ENCODE results near the gene TRIM47. TPM values are rescaled to one million over a fixed set of nuclear protein-coding genes. Genes with fewer than 3 reads are reported as not detected.

TRIM47 gene
- total and polyA plus RNA-seq, 2 of the 13 experiments (the other 11 are each of a cell fraction or from before 2014, with no cell fraction given), result 33.5 to 82.0 TPM

DNA sequence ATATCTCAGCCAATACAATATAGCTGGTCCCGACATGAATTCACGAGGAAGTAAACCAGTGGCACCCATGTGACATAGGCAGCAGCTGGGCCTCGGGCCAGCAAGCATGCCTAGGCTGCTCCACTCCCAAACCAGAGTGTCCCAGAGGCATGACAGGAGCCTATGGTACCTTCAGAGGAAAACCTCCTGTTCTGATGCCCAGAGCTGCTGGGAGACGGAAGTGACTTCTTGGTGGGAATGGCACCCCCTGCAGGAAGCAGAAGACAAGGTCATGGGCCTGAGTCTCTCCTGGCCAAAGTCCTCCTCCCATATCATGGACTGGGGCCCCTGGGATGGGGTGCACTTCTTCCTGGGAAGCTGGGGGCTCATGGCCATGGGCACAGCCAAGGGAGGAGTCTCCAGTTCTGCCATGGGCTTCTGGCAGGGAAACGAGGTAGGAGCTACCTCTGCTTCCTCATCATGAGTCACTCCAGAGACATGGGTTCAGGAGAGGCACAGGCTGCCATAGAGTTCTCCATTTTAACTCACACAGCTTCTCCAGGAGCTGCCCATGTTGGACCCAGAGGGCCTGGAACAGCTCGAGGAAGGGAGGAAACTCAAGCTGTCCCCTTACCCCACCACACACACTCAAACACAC lies 49.0 kb upstream of the TRIM47 start (continued):
- TF ChIP-seq ZBTB2 (CRISPR knock-in tag; IDR thresholded peaks at IDR 0.05; ENCODE audit: low read depth), result no peak
- TF ChIP-seq ZBTB42 (CRISPR knock-in tag; IDR thresholded peaks at IDR 0.05), result no peak
- peak; percentile 34; the same call in 1 of the 2 replicates for TF ChIP-seq ELF1 (CRISPR knock-in tag; IDR thresholded peaks at IDR 0.05)
- TF ChIP-seq SRF (IDR thresholded peaks at IDR 0.05; ENCODE audit: low read depth, low read length), result no peak
- peak; percentile 57 for TF ChIP-seq ZNF687 (CRISPR knock-in tag; IDR thresholded peaks at IDR 0.05)
- no peak for TF ChIP-seq SETDB1 (CRISPR knock-in tag; IDR thresholded peaks at IDR 0.05; ENCODE audit: borderline replicate concordance)
- no peak for TF ChIP-seq EED (CRISPR knock-in tag; IDR thresholded peaks at IDR 0.05)
- TF ChIP-seq, protein P1, sequence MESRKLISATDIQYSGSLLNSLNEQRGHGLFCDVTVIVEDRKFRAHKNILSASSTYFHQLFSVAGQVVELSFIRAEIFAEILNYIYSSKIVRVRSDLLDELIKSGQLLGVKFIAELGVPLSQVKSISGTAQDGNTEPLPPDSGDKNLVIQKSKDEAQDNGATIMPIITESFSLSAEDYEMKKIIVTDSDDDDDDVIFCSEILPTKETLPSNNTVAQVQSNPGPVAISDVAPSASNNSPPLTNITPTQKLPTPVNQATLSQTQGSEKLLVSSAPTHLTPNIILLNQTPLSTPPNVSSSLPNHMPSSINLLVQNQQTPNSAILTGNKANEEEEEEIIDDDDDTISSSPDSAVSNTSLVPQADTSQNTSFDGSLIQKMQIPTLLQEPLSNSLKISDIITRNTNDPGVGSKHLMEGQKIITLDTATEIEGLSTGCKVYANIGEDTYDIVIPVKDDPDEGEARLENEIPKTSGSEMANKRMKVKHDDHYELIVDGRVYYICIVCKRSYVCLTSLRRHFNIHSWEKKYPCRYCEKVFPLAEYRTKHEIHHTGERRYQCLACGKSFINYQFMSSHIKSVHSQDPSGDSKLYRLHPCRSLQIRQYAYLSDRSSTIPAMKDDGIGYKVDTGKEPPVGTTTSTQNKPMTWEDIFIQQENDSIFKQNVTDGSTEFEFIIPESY (CRISPR knock-in tag; IDR thresholded peaks at IDR 0.05), result 0 out of 2 replicates have a peak, but pooled peaks have one; percentile 15
- TF ChIP-seq ZMAT5 (CRISPR knock-in tag; IDR thresholded peaks at IDR 0.05; ENCODE audit: borderline replicate concordance, low read depth), result no peak
- TF ChIP-seq ATF2 (CRISPR knock-in tag; IDR thresholded peaks at IDR 0.05), result peak; percentile 61; the same call in 1 of the 2 replicates
- TF ChIP-seq ZNF782 (CRISPR knock-in tag; IDR thresholded peaks at IDR 0.05; ENCODE audit: borderline replicate concordance), result 0 out of 2 replicates have a peak, but pooled peaks have one; percentile 40
- TF ChIP-seq DNMT3B (CRISPR knock-in tag; conservative IDR thresholded peaks at IDR 0.05), result no peak
- peak; percentile 61; the same call in 1 of the 2 replicates for TF ChIP-seq ESRRA (CRISPR knock-in tag; IDR thresholded peaks at IDR 0.05; ENCODE audit: low read depth)
- peak; percentile 24; the same call in 1 of the 2 replicates for TF ChIP-seq ZNF580 (CRISPR knock-in tag; IDR thresholded peaks at IDR 0.05; ENCODE audit: borderline replicate concordance, low read depth)
- no peak for TF ChIP-seq CERS6 (CRISPR knock-in tag; IDR thresholded peaks at IDR 0.05)
- no peak for TF ChIP-seq RAD51 (IDR thresholded peaks at IDR 0.05; ENCODE audit: borderline replicate concordance)
- TF ChIP-seq SPEN (CRISPR knock-in tag; IDR thresholded peaks at IDR 0.05; ENCODE audit: low read depth), result no peak
- TF ChIP-seq GABPA (IDR thresholded peaks at IDR 0.05; ENCODE audit: low read depth, low read length), result no peak
- TF ChIP-seq GABPA (CRISPR knock-in tag; IDR thresholded peaks at IDR 0.05; ENCODE audit: low read depth), result peak; percentile 36; the same call in 1 of the 2 replicates

Data from HepG2 (cell line).